ENCODE results near the gene UNC5C. TPM values are rescaled to one million over a fixed set of nuclear protein-coding genes. Genes with fewer than 3 reads are reported as not detected.

The UNC5C gene
- total and polyA plus RNA-seq, 8 donors = 0.13 to 14.3 (median 2.0) TPM

- no peak overlapping the region for H3K27ac ChIP-seq
- H3K36me3 ChIP-seq = no peaks in the 10 kb centered on the region
- no peaks in the 10 kb centered on the region for H3K27me3 ChIP-seq
- H3K4me3 ChIP-seq = no peak overlapping the region
- 84 to 88% (median 86%) methylated on average over 4 of the region's 4 CpGs for WGBS, 5 donors
- peaks cover 0 to 5% (median 0%) of the 10 kb centered on the region in 4 donors for H3K4me1 ChIP-seq
- DNase-seq = peak in 1 of 2 donors; percentile 20
- intact Hi-C loops (cut with DNase I; ENCODE audit: low total_unique reads) = no loop called here
- H3K9me3 ChIP-seq = no peaks in the 10 kb centered on the region
- TF ChIP-seq POLR2AphosphoS5 (IDR thresholded peaks at IDR 0.05) (no peak), EP300 (IDR thresholded peaks at IDR 0.05) (no peak), CTCF (IDR thresholded peaks at IDR 0.05) (no peak), POLR2A (IDR thresholded peaks at IDR 0.05) (no peak)
Observed at GRCh38 chr4:95513022-95513421, 35.8 kb downstream of the UNC5C start.

- no peak overlapping the region for H3K27ac ChIP-seq
- DNase-seq = no peak
- no peaks in the 10 kb centered on the region for H3K36me3 ChIP-seq
- H3K9me3 ChIP-seq = no peaks in the 10 kb centered on the region
- H3K4me1 ChIP-seq = peaks cover 0 to 5% (median 0%) of the 10 kb centered on the region in 4 donors
- H3K4me3 ChIP-seq = no peak overlapping the region
- H3K27me3 ChIP-seq = no peaks in the 10 kb centered on the region
- 76 to 87% (median 84%) methylated on average over 3 of the region's 3 CpGs for WGBS, 5 donors
- intact Hi-C loops (cut with DNase I; ENCODE audit: low total_unique reads) = no loop called here
- no peak for TF ChIP-seq EP300 (IDR thresholded peaks at IDR 0.05)
Observed at GRCh38 chr4:95511477-95511876, 37.3 kb downstream of the UNC5C start.

- no peaks in the 10 kb centered on the region for H3K9me3 ChIP-seq
- H3K27me3 ChIP-seq = no peaks in the 10 kb centered on the region
- no peak overlapping the region for H3K27ac ChIP-seq
- peaks cover 0 to 5% (median 0%) of the 10 kb centered on the region in 4 donors for H3K4me1 ChIP-seq
- no peak overlapping the region for H3K4me3 ChIP-seq
- TF ChIP-seq POLR2AphosphoS5 (IDR thresholded peaks at IDR 0.05) (no peak), CTCF (IDR thresholded peaks at IDR 0.05) (no peak), POLR2A (IDR thresholded peaks at IDR 0.05) (no peak), EP300 (IDR thresholded peaks at IDR 0.05) (no peak)
- intact Hi-C loops (cut with DNase I; ENCODE audit: low total_unique reads) = no loop called here
- 64 to 77% (median 72%) methylated on average over 2 of the region's 2 CpGs for WGBS, 5 donors
- no peak for DNase-seq
- H3K36me3 ChIP-seq = no peaks in the 10 kb centered on the region
Observed at GRCh38 chr4:95510877-95511276, 37.9 kb downstream of the UNC5C start.

GRCh38 chr4:95510145-95510544, 38.6 kb downstream of the UNC5C start:
- intact Hi-C loops (cut with DNase I; ENCODE audit: low total_unique reads) = no loop called here
- TF ChIP-seq CTCF (IDR thresholded peaks at IDR 0.05) (peak in 4 of 7 experiments; percentile 5 to 59 (median 35)), POLR2A (IDR thresholded peaks at IDR 0.05) (no peak)
- peak in 1 of 2 donors; percentile 65 for DNase-seq

DNA sequence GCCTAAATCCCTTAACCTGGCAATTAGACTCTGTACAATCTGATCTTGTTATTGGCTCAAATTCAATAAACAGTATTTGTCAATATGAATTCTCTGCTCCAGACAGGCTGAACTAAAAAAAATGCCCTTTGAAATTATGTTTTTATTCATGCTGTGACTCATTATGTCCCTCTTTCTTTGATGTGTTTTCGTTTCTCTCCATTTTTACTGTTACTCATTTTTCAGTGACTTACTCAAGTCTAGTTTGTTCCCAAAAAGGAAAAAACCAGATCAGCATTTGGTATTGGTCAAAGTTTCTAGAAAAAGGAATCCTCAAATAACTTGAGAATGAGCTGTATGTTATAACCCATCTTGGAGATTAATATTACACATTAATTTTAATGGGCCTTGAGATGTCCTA, 40.4 kb downstream of the UNC5C start:
- TF ChIP-seq EP300 (IDR thresholded peaks at IDR 0.05) (no peak), CTCF (IDR thresholded peaks at IDR 0.05) (no peak), POLR2AphosphoS5 (IDR thresholded peaks at IDR 0.05) (no peak), POLR2A (IDR thresholded peaks at IDR 0.05) (no peak)
- Histone ChIP-seq H3K4me1 (peaks cover 0 to 5% (median 0%) of the 10 kb centered on the region in 4 donors), H3K27ac (no peak overlapping the region), H3K36me3 (no peaks in the 10 kb centered on the region), H3K4me3 (no peak overlapping the region), H3K27me3 (no peaks in the 10 kb centered on the region), H3K9me3 (no peaks in the 10 kb centered on the region)
- 26 to 49% (median 41%) methylated on average over 1 of the region's 1 CpG for WGBS, 5 donors
- intact Hi-C loops (cut with DNase I; ENCODE audit: low total_unique reads) = no loop called here
- DNase-seq = no peak

More at GRCh38 chr4:95510145-95510544, 38.6 kb downstream of the UNC5C start:
- no peaks in the 10 kb centered on the region for H3K9me3 ChIP-seq
- peaks cover 0 to 5% (median 0%) of the 10 kb centered on the region in 4 donors for H3K4me1 ChIP-seq
- no peaks in the 10 kb centered on the region for H3K36me3 ChIP-seq
- no peak overlapping the region for H3K27ac ChIP-seq
- WGBS, 5 donors = 1 to 9% (median 1%) methylated on average over 2 of the region's 2 CpGs
- no peaks in the 10 kb centered on the region for H3K27me3 ChIP-seq
- no peak overlapping the region for H3K4me3 ChIP-seq
